ENCODE measurements around the gene HSP90AA1. TPM values are rescaled to one million over a fixed set of nuclear protein-coding genes. Genes with fewer than 3 reads are reported as not detected.
A peak's percentile ranks its signal among the peaks of the same experiment; 100 is the strongest.

Gene HSP90AA1
- total RNA-seq, 1 donor from 2014 or later = 280 TPM

GRCh38 chr14:102034301-102034700 lies 52.5 kb downstream of the HSP90AA1 start:
- DNase-seq (ENCODE audit: low read depth) (no peak), FAIRE-seq (peak; percentile 83)
- Histone ChIP-seq H3K36me3 (ENCODE audit: control insufficient read depth, insufficient read depth, low read length) (peaks cover 50% of the 10 kb centered on the region), H3K27me3 (ENCODE audit: control insufficient read depth, insufficient read depth, low read length) (no peaks in the 10 kb centered on the region), H3K4me3 (ENCODE audit: low read depth, low read length) (no peak overlapping the region)
- no peak for TF ChIP-seq CTCF (IDR thresholded peaks at IDR 0.05; ENCODE audit: insufficient read depth, low read length, severe bottlenecking)

GRCh38 chr14:102033241-102033640 lies 53.6 kb downstream of the HSP90AA1 start:
- Histone ChIP-seq H3K4me3 (ENCODE audit: low read depth, low read length) (no peak overlapping the region), H3K27me3 (ENCODE audit: control insufficient read depth, insufficient read depth, low read length) (no peaks in the 10 kb centered on the region), H3K36me3 (ENCODE audit: control insufficient read depth, insufficient read depth, low read length) (peaks cover 47% of the 10 kb centered on the region)
- no peak for TF ChIP-seq CTCF (IDR thresholded peaks at IDR 0.05; ENCODE audit: insufficient read depth, low read length, severe bottlenecking)
- FAIRE-seq = no peak
- no peak for DNase-seq (ENCODE audit: low read depth)

Other genes starting within 250 kb of the HSP90AA1 start
- 277 and 372 TPM in 2 replicates for gene DYNC1H1, start 122.5 kb downstream of the HSP90AA1 start, total RNA-seq
- 18.9 and 20.0 TPM in 2 replicates for gene WDR20, start 52.9 kb upstream of the HSP90AA1 start, total RNA-seq
- 3.2 and 4.0 TPM in 2 replicates for gene MOK, start 218.1 kb upstream of the HSP90AA1 start, total RNA-seq
- 8.2 and 9.7 TPM in 2 replicates for gene ZNF839, start 232.7 kb upstream of the HSP90AA1 start, total RNA-seq